ENCODE measurements around the gene CIDEB.

DNA sequence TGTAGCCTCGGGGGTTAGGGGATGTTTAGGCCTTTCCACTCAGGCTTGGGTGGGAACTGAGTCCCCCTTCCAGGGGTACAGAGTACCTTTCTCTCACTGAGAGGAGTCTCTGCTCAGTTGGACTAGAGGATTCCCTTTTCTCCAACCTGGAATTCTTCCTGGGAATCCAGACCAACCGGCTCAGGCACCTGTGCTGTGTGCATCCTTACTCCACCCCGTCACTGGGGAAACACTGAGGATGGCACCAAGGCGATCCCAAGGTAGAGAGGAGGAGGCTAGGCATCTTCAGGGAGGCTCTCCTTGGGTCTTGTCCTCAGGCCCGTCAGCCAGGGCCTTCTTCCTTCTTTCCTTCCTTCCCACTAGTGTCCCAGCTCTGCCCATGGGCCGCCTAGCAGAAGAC lies 43.9 kb downstream of the CIDEB start:
- no peak; the same call in 1 of the 2 replicates for TF ChIP-seq POLR2AphosphoS5 (IDR thresholded peaks at IDR 0.05; ENCODE audit: low read depth, low read length)
- TF ChIP-seq POLR2A (IDR thresholded peaks at IDR 0.05; ENCODE audit: low read depth, low read length) = no peak
- TF ChIP-seq TAF1 (IDR thresholded peaks at IDR 0.05; ENCODE audit: low read depth, low read length) = no peak
